Mesenchymal stem cell (in vitro differentiated cells and primary cell): ENCODE measurements around the gene DLGAP1.

Source experiments
- DNase-seq: peaks from one replicate; pipeline ENCODE4 v3.0.0-alpha.2; 2013
- H2AFZ ChIP-seq: one replicate; pipeline ENCODE4 v1.6.1; 2013; ENCODE audit warnings: low read depth, mild to moderate bottlenecking, control low read depth, inconsistent platforms, low read length, moderate library complexity
- H2AK5ac ChIP-seq: 2 replicates; pipeline ENCODE4 v1.6.1; 2013; ENCODE audit warnings: low read length, moderate library complexity, mild to moderate bottlenecking, inconsistent platforms; ENCODE audit not compliant: severe bottlenecking
- H2BK120ac ChIP-seq: one replicate; pipeline ENCODE4 v1.6.1; 2013; ENCODE audit warnings: low read depth, mild to moderate bottlenecking, inconsistent platforms, low read length, moderate library complexity
- H2BK12ac ChIP-seq, 2 experiments: one replicate each; pipeline ENCODE4 v1.6.1; 2013; ENCODE audit warnings: inconsistent platforms in 2 of 2, low read length in 2 of 2, mild to moderate bottlenecking in 2 of 2, moderate library complexity in 2 of 2, control low read depth in 1 of 2
- H2BK15ac ChIP-seq: one replicate; pipeline ENCODE4 v1.6.1; 2013; ENCODE audit warnings: mild to moderate bottlenecking, low read depth, inconsistent platforms; ENCODE audit not compliant: poor library complexity, severe bottlenecking
- H2BK5ac ChIP-seq: 2 replicates; pipeline ENCODE4 v1.6.1; 2013; ENCODE audit warnings: low read depth, mild to moderate bottlenecking, low read length, control low read depth, inconsistent platforms; ENCODE audit not compliant: poor library complexity, severe bottlenecking
- H3K14ac ChIP-seq, 2 experiments: one replicate each; pipeline ENCODE4 v1.6.1; 2013; ENCODE audit warnings: inconsistent platforms in 2 of 2, low read length in 2 of 2, control low read depth in 1 of 2, mild to moderate bottlenecking in 1 of 2, moderate library complexity in 1 of 2
- H3K18ac ChIP-seq, 2 experiments: one replicate each; pipeline ENCODE4 v1.6.1; 2013; ENCODE audit warnings: inconsistent platforms in 2 of 2, low read length in 2 of 2, control low read depth in 1 of 2, low read depth in 1 of 2, mild to moderate bottlenecking in 1 of 2
- H3K23ac ChIP-seq, 2 experiments: one replicate each; pipeline ENCODE4 v1.6.1; 2013; ENCODE audit warnings: inconsistent platforms in 2 of 2, low read length in 2 of 2, mild to moderate bottlenecking in 2 of 2, moderate library complexity in 2 of 2, control low read depth in 1 of 2
- H3K27ac ChIP-seq: 2 replicates; pipeline ENCODE4 v1.5.1; 2013; ENCODE audit warnings: mild to moderate bottlenecking, moderate library complexity, low read length, control low read depth, inconsistent platforms; ENCODE audit not compliant: poor library complexity, severe bottlenecking
- H3K27me3 ChIP-seq, 2 experiments: 2 replicates each; pipeline versions ENCODE4 v1.6.1 to v1.7.0; 2013; ENCODE audit warnings: low read length in 2 of 2, mild to moderate bottlenecking in 2 of 2, moderate library complexity in 2 of 2, control low read depth in 1 of 2, inconsistent platforms in 1 of 2; ENCODE audit not compliant: control insufficient read depth in 1 of 2, insufficient read depth in 1 of 2
- H3K36me3 ChIP-seq, 2 experiments: 2 replicates each; pipeline versions ENCODE4 v1.6.1 to v1.7.0; 2013; ENCODE audit warnings: low read length in 2 of 2, control low read depth in 1 of 2, inconsistent platforms in 1 of 2, low read depth in 1 of 2, mild to moderate bottlenecking in 1 of 2; ENCODE audit not compliant: insufficient read depth in 2 of 2, control insufficient read depth in 1 of 2
- H3K4ac ChIP-seq, 2 experiments: one replicate each; pipeline ENCODE4 v1.6.1; 2013; ENCODE audit warnings: inconsistent platforms in 2 of 2, low read length in 2 of 2, mild to moderate bottlenecking in 2 of 2, moderate library complexity in 2 of 2, control low read depth in 1 of 2, low read depth in 1 of 2
- H3K4me1 ChIP-seq: 2 replicates; pipeline ENCODE4 v1.6.1; 2013; ENCODE audit warnings: low read depth, low read length, control low read depth; ENCODE audit not compliant: control insufficient read depth, insufficient read depth
- H3K4me2 ChIP-seq: 2 replicates; pipeline ENCODE4 v1.6.1; 2013; ENCODE audit warnings: low read length, mild to moderate bottlenecking, inconsistent platforms; ENCODE audit not compliant: poor library complexity, severe bottlenecking
- H3K4me3 ChIP-seq, 2 experiments: 2 replicates each; pipeline versions ENCODE4 v1.5.1 to v1.7.0; 2013; ENCODE audit warnings: low read length in 2 of 2, mild to moderate bottlenecking in 2 of 2, control low read depth in 1 of 2, low read depth in 1 of 2; ENCODE audit not compliant: insufficient read depth in 1 of 2
- H3K79me1 ChIP-seq: replicated peaks from 2 replicates; pipeline ENCODE4 v1.6.1; 2013; ENCODE audit warnings: mild to moderate bottlenecking, control low read depth, low read length, inconsistent platforms; ENCODE audit not compliant: poor library complexity, severe bottlenecking
- H3K9ac ChIP-seq: 2 replicates; pipeline ENCODE4 v1.7.0; 2013; ENCODE audit warnings: mild to moderate bottlenecking, low read length, moderate library complexity
- H3K9me3 ChIP-seq: 2 replicates; pipeline ENCODE4 v1.7.0; 2013; ENCODE audit warnings: mild to moderate bottlenecking, low read length; ENCODE audit not compliant: control insufficient read depth
- H4K8ac ChIP-seq: one replicate; pipeline ENCODE4 v1.6.1; 2013; ENCODE audit warnings: inconsistent platforms, mild to moderate bottlenecking, low read length, moderate library complexity
- H4K91ac ChIP-seq: one replicate; pipeline ENCODE4 v1.6.1; 2013; ENCODE audit warnings: mild to moderate bottlenecking, low read length, inconsistent platforms
- WGBS: methylation state at CpG from one replicate; pipeline ENCODE4 v1.1.7; 2013; ENCODE audit warnings: mixed read lengths; 5-methylcytosine and 5-hydroxymethylcytosine counted together

Gene DLGAP1

GRCh38 chr18:3960977-3961376, 494.1 kb downstream of the DLGAP1 start:
- WGBS: 93% methylated on average over 7 of the region's 7 CpGs
- no peak for DNase-seq
- H3K4ac ChIP-seq: no peak overlapping the region
- H3K4me3 ChIP-seq: no peak overlapping the region
- no peak overlapping the region for H2AFZ ChIP-seq
- no peak overlapping the region for H3K9ac ChIP-seq
- no peak overlapping the region for H2AK5ac ChIP-seq
- H2BK120ac ChIP-seq: no peak overlapping the region
- H3K18ac ChIP-seq: no peak overlapping the region
- H4K8ac ChIP-seq: no peak overlapping the region
- H3K79me1 ChIP-seq: no peaks in the 10 kb centered on the region
- no peak overlapping the region for H3K4me2 ChIP-seq
- H3K14ac ChIP-seq: no peak overlapping the region
- H3K27ac ChIP-seq: no peak overlapping the region
- no peak overlapping the region for H4K91ac ChIP-seq
- no peaks in the 10 kb centered on the region for H3K36me3 ChIP-seq
- H2BK12ac ChIP-seq: no peak overlapping the region
- no peak overlapping the region for H2BK5ac ChIP-seq
- no peaks in the 10 kb centered on the region for H3K9me3 ChIP-seq
- H3K4me1 ChIP-seq: no peaks in the 10 kb centered on the region
- H3K27me3 ChIP-seq: no peaks in the 10 kb centered on the region
- H2BK15ac ChIP-seq: no peak overlapping the region
- H3K23ac ChIP-seq: no peak overlapping the region

DNA sequence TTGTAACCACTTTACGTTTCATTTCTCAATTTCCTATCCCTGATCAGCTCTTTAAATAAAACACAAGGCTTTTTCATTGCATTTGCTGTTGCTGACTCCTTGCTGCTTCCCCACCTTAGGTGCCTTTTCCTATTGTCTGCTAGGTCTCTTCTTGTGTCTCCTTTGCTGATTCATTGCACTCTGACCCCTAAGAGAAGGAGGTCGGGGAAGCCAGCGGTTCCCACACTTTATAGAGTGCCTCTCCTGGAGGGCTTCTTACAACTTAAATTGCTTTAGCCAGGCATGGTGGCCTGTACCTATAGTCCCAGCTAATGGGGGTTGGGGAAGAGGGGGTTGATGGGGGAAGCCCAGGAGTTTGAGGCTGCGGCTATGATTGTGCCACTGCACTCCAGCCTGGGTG, 495.0 kb downstream of the DLGAP1 start:
- H4K91ac ChIP-seq: no peak overlapping the region
- WGBS: 57% methylated on average over 2 of the region's 4 CpGs
- no peak for DNase-seq

DNA sequence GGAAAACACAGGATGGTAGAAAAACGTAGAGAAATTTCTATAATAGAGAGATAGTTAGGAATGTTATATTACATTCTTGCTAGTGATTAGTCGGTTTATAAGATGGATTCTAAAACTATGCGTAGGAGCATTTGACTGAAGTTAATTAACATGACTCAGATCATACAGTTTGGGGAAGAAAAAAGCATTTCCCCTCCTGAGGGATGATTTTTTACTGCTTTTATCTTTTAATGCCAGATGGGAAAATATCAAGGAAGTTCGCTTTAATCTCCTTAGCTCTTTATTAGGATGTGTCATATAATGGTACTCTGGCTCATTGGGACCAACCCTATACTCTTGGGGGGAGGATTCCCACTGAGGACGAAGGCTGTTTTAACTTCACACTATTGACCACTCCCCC, 503.1 kb downstream of the DLGAP1 start:
- no peaks in the 10 kb centered on the region for H3K79me1 ChIP-seq
- H3K4me3 ChIP-seq: no peak overlapping the region
- H3K9ac ChIP-seq: no peak overlapping the region
- no peak overlapping the region for H3K4ac ChIP-seq
- H3K4me1 ChIP-seq: no peaks in the 10 kb centered on the region
- H2AK5ac ChIP-seq: no peak overlapping the region
- H3K14ac ChIP-seq: no peak overlapping the region
- H2BK5ac ChIP-seq: no peak overlapping the region
- no peak overlapping the region for H2AFZ ChIP-seq
- H3K18ac ChIP-seq: no peak overlapping the region
- H2BK12ac ChIP-seq: no peak overlapping the region
- no peak overlapping the region for H3K27ac ChIP-seq
- no peak overlapping the region for H2BK120ac ChIP-seq
- H4K91ac ChIP-seq: no peak overlapping the region
- H2BK15ac ChIP-seq: no peak overlapping the region
- 87% methylated on average over 4 of the region's 5 CpGs for WGBS
- H3K36me3 ChIP-seq: no peaks in the 10 kb centered on the region
- H3K9me3 ChIP-seq: no peaks in the 10 kb centered on the region
- H3K4me2 ChIP-seq: no peak overlapping the region
- H3K23ac ChIP-seq: no peak overlapping the region
- no peaks in the 10 kb centered on the region for H3K27me3 ChIP-seq
- DNase-seq: no peak
- H4K8ac ChIP-seq: no peak overlapping the region

More for the DNA sequence above, 495.0 kb downstream of the DLGAP1 start:
- Histone ChIP-seq H3K9me3 (no peaks in the 10 kb centered on the region), H3K4me3 (no peak overlapping the region), H3K14ac (no peak overlapping the region), H4K8ac (no peak overlapping the region), H3K23ac (no peak overlapping the region), H2BK12ac (no peak overlapping the region), H2AFZ (no peak overlapping the region), H3K36me3 (no peaks in the 10 kb centered on the region), H3K27me3 (no peaks in the 10 kb centered on the region), H3K4me1 (no peaks in the 10 kb centered on the region), H3K27ac (no peak overlapping the region), H2AK5ac (no peak overlapping the region), H3K9ac (no peak overlapping the region), H2BK120ac (no peak overlapping the region), H3K4ac (no peak overlapping the region), H2BK5ac (no peak overlapping the region), H2BK15ac (no peak overlapping the region), H3K4me2 (no peak overlapping the region), H3K18ac (no peak overlapping the region), H3K79me1 (no peaks in the 10 kb centered on the region)

GRCh38 chr18:3950668-3951404, 504.3 kb downstream of the DLGAP1 start:
- Histone ChIP-seq H3K4me1 (no peaks in the 10 kb centered on the region), H3K27me3 (no peaks in the 10 kb centered on the region), H2BK5ac (no peak overlapping the region), H2AFZ (no peak overlapping the region), H2BK120ac (no peak overlapping the region), H3K4me3 (no peak overlapping the region), H3K27ac (no peak overlapping the region), H3K9me3 (no peaks in the 10 kb centered on the region), H2AK5ac (no peak overlapping the region), H4K91ac (no peak overlapping the region), H3K36me3 (no peaks in the 10 kb centered on the region), H4K8ac (no peak overlapping the region), H2BK15ac (no peak overlapping the region), H3K14ac (no peak overlapping the region), H3K9ac (no peak overlapping the region), H3K23ac (no peak overlapping the region), H3K79me1 (no peaks in the 10 kb centered on the region), H3K4ac (no peak overlapping the region), H2BK12ac (no peak overlapping the region), H3K18ac (no peak overlapping the region), H3K4me2 (no peak overlapping the region)
- DNase-seq: no peak
- WGBS: 76% methylated on average over 3 of the region's 3 CpGs
